Kidney glomerular epithelial cell (primary cell): ENCODE measurements around the gene SLC19A1.

ENCODE experiments used
- DNase-seq: peaks from one replicate; lab custom pipeline; 2025; lab: John Stamatoyannopoulos, UW

The SLC19A1 gene

DNA sequence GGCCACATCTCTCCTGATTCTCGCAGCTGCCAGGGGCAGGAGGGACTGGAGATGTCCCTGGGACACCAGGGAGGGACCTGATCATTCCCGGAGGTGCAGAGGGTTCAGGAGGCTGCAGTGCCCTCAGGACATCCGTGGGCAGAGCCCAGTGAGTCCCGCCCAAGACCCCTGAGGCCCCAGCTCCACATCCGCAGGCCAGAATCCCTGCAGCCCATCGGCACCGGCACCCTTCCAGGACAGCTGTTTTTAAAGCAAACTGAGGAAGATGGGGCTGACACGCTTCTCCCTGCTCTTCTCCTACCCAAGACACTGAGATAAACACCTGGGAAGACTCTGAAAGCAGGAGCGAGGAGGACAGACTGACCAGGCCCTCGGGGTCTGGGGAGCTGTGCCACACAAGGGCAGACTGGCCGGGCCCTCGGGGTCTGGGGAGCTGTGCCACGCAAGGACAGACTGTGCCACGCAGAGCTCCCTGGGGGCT is 25.5 kb downstream of the SLC19A1 start:
- no peak for DNase-seq

DNA sequence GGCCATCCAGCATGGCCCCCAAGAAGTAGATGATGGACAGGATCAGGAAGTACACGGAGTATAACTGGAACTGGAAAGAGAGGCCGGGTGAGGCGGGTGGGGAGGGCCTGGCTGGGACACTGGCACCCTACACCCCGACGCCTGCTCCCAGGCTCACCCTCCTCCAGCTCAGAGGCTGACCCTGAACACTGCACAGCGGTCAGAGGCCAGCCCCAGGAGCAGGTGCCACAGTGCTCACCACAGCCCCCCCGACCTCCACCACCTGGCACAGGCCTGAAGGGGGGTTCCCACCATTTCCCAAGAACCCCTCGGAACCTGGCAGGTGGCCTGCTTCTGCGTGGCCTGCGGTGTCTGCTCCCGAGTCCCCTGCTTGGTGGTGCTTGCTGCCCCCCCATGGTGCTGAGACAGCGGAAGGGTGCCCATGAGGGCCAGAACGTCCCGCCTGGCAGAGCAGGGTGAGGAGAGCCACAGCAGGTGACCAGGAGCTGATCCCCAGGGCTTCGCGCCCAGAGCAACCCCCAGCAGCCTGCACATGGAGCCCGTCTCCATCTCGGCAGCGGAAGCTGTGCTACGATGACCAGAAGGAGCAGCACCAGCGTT is 26.1 kb downstream of the SLC19A1 start:
- no peak for DNase-seq

DNA sequence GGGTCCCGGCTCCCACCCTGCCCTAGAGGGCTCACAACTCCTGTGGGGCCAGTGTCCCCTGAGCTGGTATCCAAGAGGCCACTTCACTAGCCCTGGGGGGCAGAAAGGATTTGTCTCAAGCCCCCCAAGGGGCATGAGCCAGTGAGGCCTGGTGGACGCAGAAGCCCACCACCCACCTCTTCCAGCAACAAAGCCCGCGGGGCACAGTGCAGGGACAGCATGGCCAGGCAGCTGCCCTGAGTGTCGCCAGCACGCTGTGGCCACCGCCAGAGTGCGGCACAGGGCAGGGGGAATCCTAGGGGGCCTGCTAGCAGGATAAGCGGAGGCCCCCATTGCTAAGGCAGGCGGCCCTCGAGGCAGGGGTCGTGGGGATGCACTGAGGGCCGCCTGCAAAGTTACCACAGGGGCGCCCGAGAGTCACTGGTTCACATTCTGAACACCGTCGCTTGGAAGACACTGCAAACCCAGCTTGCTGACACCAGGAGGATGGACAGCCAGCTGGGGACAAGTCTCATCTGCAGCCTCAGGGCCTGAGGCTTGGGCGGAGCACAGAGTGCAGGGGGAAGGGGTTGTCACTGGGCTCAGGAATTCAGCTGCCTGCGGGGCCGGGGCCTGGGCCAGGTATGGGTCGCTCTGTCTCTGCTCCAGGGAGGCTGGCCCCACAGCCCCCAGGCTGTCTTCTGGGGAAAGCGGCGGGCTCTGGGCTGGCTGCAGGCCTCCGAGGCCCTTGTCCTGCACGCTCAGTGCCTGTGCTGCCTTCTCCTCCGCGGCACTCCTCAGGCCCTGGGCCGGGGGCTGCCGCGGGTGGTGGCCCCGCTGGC is 26.8 kb downstream of the SLC19A1 start:
- no peak for DNase-seq

DNA sequence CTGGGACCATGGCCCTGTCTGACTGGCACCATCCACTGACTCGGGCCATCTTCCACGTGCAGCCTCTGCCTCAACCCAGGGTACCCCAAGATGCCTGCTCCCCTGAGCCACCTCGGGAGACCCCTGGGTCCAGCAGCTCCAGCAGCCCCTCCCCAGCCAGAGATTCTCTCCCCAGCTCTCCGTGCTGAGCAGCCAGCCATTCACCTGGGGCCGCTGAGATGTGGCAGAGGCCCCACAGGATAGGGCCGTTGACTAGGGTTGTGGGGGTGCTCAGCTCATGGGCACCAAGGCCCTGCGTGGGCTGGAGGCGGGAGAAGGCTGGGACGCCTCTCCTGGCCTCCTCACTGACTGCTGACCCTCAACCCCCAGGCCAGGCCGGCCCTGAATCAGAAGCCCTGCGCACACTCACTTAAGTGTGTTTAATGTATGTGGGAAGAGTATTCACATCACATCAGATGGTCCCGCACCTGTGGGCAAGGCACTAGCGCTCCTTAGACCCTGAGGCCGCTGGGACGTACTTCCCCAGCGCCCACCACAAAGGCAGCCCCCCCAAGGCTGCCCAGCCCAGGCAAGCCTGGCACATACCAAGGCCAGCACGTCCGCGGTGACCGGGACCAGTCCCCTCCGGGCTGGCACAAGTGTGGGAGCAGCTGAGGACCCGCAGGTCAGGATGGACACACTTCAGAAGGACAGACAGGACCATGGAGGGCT is 27.8 kb downstream of the SLC19A1 start:
- no peak for DNase-seq

DNA sequence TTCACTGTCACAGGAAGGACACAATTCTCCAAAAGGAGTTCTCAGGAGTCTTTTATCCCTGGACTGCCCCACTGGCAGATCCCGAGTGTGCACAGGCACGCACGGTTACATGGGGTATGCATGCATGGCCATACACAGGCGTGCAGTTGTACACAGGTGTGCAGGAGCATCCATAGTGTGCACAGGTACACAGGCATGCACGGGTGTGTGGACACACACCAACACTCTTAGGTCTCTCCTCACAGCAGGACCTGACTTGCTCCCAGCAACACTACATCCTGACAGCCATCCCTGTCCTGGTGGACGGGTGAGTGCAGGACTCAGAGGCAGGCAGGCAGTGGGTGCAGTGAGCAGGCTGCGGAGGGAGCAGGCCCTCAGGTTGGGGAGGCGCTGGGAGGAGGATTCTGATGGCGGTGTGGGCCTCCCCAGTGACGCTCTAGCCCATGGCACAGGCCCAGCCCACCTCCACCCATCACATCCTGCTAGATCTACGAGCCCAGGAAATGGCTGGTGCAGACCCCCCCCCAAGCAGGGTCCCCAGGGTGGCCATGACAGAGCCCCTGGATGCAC is 28.4 kb downstream of the SLC19A1 start:
- no peak for DNase-seq

DNA sequence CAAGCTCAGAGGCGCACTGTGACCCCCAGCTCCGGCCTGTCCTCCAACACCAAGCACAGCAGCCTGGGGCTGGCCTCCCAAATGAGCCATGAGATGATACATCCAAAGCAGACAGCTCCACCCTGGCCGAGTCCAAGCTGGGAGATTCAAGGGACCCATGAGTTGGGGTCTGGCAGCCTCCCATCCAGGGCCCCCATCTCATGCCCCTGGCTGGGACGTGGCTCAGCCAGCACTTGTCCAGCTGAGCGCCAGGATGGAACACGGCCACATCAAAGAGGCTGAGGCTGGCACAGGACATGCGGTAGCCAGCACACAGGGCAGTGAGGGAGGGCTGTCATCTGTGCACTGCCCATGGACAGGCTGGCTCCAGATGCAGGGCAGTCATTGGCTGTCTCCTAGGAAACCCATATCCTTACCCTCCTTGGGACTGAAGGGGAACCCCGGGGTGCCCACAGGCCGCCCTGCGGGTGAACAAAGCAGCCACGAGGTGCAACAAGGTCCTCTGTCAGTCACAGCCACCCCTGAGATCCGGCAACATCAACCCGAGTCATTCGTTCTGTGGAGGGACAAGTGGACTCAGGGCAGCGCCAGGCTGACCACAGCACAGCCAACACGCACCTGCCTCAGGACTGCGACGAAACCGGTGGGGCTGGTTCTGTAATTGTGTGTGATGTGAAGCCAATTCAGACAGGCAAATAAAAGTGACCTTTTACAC is 29.1 kb downstream of the SLC19A1 start:
- DNase-seq, result no peak

DNA sequence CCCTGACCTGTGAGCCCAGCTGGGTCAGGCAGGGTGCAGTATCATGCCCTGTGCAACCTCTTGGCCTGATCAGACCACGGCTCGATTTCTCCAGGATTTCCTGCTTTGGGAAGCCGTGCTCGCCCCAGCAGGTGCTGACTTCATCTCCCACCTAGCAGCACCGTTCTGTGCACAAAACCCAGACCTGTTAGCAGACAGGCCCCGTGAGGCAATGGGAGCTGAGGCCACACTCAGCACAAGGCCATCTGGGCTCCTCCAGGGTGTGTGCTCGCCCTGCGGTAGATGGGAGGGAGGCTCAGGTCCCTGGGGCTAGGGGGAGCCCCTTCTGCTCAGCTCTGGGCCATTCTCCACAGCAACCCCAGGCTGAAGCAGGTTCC is 29.6 kb downstream of the SLC19A1 start:
- DNase-seq, result no peak

DNA sequence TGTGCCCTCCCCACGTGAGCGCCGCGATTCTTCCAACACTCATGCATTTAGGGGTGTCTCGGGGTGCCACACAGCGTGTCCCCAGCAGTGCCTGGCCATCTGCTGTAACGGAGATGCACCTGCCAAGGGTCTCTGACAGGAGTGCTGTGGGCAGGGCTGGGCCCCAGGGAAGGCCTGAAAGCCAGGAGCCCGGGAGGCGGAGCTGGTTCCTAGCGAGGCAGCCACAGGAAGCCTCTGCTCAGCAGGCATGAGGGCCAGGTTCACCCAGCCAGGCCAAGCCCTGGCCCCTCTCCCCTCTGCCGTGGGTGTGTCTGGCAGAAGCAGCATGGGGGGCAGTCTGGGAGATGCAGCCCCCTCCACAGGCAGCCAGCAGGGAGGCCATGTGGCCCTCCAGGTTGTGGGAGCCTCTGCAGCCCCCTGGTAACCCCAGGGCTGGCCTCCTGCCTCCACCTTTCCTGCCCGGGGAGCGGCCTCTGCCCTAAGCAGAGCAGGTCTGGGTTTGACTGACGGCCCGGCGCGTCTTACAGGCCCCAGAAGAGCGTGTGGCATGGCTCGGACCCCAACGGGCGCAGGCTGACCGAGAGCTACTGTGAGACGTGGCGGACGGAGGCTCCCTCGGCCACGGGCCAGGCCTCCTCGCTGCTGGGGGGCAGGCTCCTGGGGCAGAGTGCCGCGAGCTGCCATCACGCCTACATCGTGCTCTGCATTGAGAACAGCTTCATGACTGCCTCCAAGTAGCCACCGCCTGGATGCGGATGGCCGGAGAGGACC is 30.4 kb downstream of the SLC19A1 start:
- no peak for DNase-seq

DNA sequence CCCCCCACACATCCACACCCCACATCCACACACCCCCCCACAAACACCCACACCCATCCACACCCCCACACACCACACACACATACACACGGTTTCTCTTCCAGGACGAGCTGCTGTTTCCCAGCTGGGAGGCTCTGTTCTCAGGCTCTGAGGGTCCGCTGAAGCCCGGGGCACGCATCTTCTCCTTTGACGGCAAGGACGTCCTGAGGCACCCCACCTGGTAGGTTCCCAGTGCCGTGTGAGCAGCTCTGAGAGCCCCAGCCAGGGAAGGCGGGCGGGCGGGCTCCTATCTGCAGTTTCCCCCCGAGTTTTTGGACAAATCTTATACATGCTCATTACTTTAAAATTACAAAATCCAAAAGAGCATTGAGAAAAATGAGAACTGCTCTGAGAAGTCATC is 31.2 kb downstream of the SLC19A1 start:
- DNase-seq, result no peak

DNA sequence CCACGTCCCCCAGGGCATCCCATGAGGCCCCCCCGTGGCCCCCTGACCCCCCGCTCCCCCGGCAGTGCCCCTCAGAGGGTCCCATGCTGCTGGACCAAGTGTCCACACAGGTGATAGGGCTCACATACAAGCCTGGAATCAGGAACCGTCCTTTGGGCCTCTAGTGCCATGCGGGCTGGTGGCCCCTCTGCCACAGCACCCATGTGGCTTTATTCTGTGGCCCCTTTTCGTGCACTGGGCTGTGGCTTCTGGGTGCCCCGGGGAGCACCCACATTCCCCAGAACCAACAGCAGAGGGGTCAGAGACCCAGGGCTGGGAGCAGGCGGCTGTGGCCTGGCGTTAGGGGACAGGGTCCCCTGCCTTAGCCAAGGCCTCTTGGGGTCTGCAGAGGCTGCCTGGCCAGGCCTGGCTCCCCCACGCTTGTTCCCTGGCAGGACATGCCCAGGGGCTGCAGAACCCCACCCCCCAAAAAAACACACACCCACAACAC is 31.7 kb downstream of the SLC19A1 start:
- no peak for DNase-seq

DNA sequence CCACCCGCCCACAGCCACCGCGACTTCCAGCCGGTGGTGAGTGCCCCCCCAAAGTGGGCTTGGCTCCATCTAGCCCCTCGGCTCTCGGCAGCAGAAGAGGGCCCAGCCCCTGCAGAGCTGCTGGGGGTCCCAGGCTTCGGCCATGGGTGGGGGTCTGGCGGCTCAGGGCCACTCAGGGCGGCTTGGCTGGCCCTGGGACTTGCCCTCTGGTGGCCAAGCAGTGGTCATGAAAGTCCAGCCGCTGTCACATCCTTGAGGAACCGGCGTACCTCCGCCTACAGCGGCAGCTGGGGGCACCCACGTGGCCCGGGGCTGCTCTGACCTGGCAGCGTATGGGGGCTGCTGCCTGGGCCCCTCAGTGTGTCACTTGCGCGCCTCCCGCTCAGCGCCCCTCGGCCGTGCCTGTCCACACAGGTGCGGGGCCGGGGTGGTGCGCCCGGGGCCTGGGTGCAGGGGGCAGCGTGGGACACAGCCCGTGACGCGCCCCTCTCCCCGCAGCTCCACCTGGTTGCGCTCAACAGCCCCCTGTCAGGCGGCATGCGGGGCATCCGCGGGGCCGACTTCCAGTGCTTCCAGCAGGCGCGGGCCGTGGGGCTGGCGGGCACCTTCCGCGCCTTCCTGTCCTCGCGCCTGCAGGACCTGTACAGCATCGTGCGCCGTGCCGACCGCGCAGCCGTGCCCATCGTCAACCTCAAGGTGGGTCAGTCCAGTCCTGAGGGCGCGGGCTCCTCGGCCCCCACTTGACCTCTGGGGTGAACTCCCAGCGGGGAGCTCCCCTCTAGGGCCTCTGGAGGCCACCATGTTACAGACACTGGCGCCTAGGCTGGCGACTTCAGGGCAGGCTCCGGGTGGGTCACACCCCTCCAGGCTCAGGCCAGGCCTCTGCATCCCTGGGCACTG is 32.4 kb downstream of the SLC19A1 start:
- DNase-seq, result no peak

DNA sequence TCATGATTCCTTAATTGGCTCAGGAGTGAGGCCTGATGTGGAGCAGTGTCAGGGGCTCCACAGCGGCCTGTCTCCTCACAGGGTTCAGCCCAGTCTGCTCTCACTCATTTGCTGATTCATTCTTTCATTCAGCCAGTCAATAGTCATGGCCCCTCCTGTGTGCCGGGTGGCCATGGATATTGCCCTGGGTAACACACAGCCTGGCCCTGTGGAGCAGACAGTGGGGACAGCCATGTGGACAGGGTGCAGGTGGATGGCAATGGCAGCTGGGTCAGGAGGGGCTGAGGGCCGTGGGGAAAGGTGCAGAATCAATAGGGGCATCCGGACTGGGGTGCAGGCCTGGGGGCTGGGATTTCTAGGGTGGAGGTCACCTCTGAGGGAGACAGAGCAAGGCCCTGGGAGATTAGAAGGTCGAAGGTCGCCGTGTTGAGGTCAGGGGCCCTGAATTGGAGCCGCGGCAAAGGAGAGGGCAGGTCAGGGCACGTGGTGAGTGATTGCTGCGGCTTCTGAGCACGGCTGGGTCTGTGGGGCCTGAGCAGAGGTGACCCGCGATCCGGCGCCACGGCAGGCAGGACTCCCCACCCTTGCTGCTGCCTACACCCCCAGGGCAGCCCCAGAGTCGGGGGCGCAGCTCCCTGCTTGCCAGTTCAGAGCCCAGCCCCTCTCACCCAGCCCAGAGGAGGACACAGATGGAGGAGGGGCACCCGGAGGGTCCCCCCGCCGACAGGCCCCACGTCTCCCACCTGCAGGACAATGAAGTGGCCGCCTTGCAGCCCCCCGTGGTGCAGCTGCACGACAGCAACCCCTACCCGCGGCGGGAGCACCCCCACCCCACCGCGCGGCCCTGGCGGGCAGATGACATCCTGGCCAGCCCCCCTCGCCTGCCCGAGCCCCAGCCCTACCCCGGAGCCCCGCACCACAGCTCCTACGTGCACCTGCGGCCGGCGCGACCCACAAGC is 33.4 kb downstream of the SLC19A1 start:
- no peak for DNase-seq

DNA sequence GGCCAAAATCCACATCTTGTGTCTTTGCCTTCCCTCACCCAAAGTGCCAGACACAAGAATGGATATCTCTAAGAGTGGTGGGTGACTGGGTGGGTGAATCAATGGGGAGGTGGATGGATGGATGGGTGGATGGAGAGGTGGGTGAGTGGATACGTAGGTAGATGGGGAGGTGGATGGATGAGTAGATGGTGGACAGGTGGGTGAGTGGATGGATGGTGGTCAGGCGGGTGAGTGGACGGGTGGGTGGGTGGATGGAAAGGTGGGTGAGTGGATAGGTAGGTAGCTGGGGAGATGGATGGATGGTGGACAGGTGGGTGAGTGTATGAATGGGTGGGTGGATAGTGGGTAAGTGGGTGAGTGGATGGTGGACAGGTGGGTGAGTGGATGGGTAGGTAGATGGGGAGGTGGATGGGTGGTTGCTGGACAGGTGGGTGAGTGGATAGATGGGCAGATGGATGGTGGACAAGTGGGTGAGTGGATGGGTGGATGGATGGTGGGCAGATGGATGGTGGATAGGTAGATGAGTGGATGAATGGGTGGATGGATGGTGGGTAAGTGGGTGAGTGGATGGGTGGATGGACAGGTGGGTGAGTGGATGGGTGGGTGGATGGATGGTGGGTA is 34.2 kb downstream of the SLC19A1 start:
- no peak for DNase-seq

DNA sequence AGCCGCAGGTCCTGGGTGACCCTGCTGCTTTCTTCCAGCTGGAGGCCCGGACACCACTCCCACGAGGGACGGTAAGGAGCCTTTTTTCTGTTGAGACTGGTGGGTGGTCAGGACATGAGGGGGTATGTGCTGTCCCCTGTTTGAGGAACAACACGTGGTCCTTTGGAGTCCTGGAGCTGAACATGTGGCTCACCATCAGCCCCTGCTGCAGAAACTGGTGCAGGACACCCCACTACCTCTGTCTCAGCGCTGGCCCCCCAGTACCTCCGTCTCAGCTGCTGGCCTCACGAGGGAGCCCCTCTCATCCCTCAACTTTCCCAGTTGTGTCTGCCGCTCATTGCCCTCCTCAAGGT is 34.7 kb downstream of the SLC19A1 start:
- DNase-seq, result no peak

DNA sequence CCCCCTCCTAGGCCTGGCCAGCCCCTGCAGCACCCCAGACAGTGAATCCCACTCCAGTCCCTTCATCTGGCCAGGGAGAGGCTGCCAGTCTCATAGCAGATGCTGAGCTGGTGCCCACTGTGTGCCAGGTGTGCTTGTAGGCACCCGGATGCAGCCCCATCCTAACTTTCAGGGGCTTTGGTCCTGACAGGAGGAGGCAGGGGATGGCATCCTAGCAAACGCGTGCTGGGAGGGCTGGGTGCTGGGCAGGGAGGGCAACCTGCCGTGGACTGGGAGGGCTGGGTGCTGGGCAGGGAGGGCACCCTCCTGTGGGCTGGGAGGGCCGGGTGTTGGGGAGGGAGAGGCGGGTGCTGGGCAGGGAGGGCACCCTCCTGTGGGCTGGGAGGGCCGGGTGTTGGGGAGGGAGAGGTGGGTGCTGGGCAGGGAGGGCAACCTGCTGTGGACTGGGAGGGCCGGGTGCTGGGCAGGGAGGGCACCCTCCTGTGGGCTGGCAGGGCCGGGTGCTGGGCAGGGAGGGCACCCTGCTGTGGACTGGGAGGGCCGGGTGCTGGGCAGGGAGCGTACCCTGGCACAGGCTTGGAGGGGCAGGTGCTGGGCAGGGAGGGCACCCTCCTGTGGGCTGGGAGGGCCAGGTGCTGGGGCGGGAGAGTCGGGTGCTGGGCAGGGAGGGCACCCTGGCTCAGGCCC is 35.3 kb downstream of the SLC19A1 start:
- no peak for DNase-seq

DNA sequence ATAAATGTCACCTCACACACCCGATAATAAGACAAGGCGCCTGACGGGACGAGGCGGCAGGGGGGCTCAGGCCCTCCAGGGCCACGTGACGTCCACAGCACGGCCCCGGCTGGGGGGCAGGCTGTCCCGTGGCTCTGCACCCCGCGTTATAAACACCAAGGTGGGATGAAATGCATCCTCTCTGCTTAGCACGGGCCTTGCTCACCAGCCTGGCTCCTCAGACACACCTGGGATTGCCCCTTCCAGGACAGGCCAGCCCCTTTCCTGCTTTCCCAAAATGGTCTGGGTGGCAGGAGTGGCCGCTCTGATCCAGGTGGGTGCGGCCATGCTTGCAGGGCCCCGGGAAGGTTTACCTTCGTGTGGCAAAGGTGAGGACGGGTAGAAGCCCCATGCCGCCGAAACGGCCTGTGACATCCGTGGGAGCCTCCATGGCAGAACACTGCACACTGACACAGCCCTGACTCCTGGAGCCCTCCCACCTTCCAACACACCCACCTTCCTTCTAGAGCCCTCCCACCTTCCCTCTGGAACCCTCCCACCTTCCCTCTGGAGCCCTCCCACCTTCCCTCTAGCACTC is 35.9 kb downstream of the SLC19A1 start:
- DNase-seq, result no peak

DNA sequence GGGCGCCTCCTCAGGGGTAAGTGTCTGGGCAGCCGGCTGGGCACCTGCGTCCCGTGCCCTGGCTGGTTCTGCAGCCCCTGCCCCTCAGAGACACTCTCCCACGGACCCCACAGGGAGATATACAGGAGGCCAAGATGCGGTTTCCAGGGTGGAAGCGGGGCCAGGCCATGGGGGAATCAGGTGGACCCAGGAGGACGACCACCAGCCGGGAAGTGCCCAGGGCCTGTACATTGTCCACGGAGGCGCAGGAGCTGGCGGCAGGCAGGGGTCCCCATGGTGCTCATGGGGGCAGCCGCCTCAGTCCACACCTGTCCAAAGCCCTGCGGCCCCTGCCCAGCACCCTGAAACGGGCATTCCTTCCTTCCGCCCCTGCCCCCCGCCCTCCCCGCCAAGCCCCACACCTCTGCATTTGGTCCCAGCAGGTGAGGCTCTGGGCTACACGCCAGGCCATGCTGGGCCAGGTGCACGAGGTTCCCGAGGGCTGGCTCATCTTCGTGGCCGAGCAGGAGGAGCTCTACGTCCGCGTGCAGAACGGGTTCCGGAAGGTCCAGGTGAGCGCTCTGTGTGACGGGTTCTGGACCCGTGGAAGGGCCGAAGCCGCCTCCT is 36.7 kb downstream of the SLC19A1 start:
- no peak for DNase-seq
